ENCODE measurements around the gene ICAM5. TPM values are rescaled to one million over a fixed set of nuclear protein-coding genes. Genes with fewer than 3 reads are reported as not detected.
A peak's percentile ranks its signal among the peaks of the same experiment; 100 is the strongest.

The ICAM5 gene
- total RNA-seq, 1 experiment from 2014 or later, result 19.5 TPM

- TF ChIP-seq TCF7L2 (IDR thresholded peaks at IDR 0.05; ENCODE audit: low read depth, low read length) (no peak), SIN3A (IDR thresholded peaks at IDR 0.05; ENCODE audit: borderline replicate concordance, insufficient read depth, low read depth, low read length) (no peak), CTCF (IDR thresholded peaks at IDR 0.05) (no peak), POLR2AphosphoS5 (IDR thresholded peaks at IDR 0.05; ENCODE audit: low read depth, low read length) (no peak), REST (IDR thresholded peaks at IDR 0.05; ENCODE audit: insufficient read depth in 1 of 2, low read depth in 2 of 2, low read length in 1 of 2) (no peak)
- BruUV-seq (replicated peaks), result no TSS peak
- ATAC-seq, result no peak
- intact Hi-C loops (cut with micrococcal nuclease; ENCODE audit: unreplicated experiment) (loop anchor here (5.0 kb wide), 1 partner anchor 130 kb away; no protein-coding TSS in a partner anchor), in situ Hi-C loops (cut with HindIII; ENCODE audit: low pct_unique_long_range_greater_than_20kb, low sequenced_read_pairs) (no loop called here)
- Histone ChIP-seq H3K9me3 (ENCODE audit: control insufficient read depth, insufficient read depth, low read depth, low read length) (no peaks in the 10 kb centered on the region), H3K36me3 (ENCODE audit: control insufficient read depth, insufficient read depth, low read length) (peaks cover 5% of the 10 kb centered on the region; the same call in 1 of the 2 replicates), H3K4me1 (ENCODE audit: control insufficient read depth, insufficient read depth, low read length) (no peaks in the 10 kb centered on the region), H3K27ac (ENCODE audit: low read length) (peak overlapping the region; percentile 84), H3K4me3 (ENCODE audit: low read depth in 2 of 2, low read length in 2 of 2) (peak overlapping the region; percentile 79 to 83), H3K27me3 (ENCODE audit: control insufficient read depth, insufficient read depth, low read length) (no peaks in the 10 kb centered on the region)
- POLR2A ChIA-PET, result interaction anchor here (0.6 kb wide), 1 partner anchor 162 kb away, joined by 9 read pairs; no protein-coding TSS in a partner anchor
- DNase-seq (ENCODE audit: low read depth, low spot score), result no peak
- CTCF ChIA-PET, result interaction anchor here (0.6 kb wide), 1 partner anchor 69 kb away, joined by 12 read pairs; no protein-coding TSS in a partner anchor
These were observed 37.0 kb upstream of the ICAM5 start for GRCh38 chr19:10252707-10253106.

GRCh38 chr19:10254244-10254643, 35.5 kb upstream of the ICAM5 start:
- ChIA-PET CTCF (no interaction called here), POLR2A (no interaction called here)
- TF ChIP-seq POLR2AphosphoS5 (IDR thresholded peaks at IDR 0.05; ENCODE audit: low read depth, low read length) (no peak), SIN3A (IDR thresholded peaks at IDR 0.05; ENCODE audit: borderline replicate concordance, insufficient read depth, low read depth, low read length) (no peak), TCF7L2 (IDR thresholded peaks at IDR 0.05; ENCODE audit: low read depth, low read length) (no peak), CTCF (IDR thresholded peaks at IDR 0.05) (no peak)
- Histone ChIP-seq H3K9me3 (ENCODE audit: control insufficient read depth, insufficient read depth, low read depth, low read length) (no peaks in the 10 kb centered on the region), H3K27me3 (ENCODE audit: control insufficient read depth, insufficient read depth, low read length) (no peaks in the 10 kb centered on the region), H3K27ac (ENCODE audit: low read length) (no peak overlapping the region), H3K36me3 (ENCODE audit: control insufficient read depth, insufficient read depth, low read length) (peaks cover 5% of the 10 kb centered on the region; the same call in 1 of the 2 replicates), H3K4me3 (ENCODE audit: low read depth in 2 of 2, low read length in 2 of 2) (no peak overlapping the region), H3K4me1 (ENCODE audit: control insufficient read depth, insufficient read depth, low read length) (no peaks in the 10 kb centered on the region)
- in situ Hi-C loops (cut with HindIII; ENCODE audit: low pct_unique_long_range_greater_than_20kb, low sequenced_read_pairs) (no loop called here), intact Hi-C loops (cut with micrococcal nuclease; ENCODE audit: unreplicated experiment) (loop anchor here (5.0 kb wide), 1 partner anchor 132 kb away; no protein-coding TSS in a partner anchor)
- BruUV-seq (replicated peaks), result no TSS peak
- no peak for ATAC-seq
- DNase-seq (ENCODE audit: low read depth, low spot score), result no peak

Data from Panc1 (cell line).